ENCODE results near the gene RSPH9. TPM values are rescaled to one million over a fixed set of nuclear protein-coding genes. Genes with fewer than 3 reads are reported as not detected.

Gene RSPH9
- total and polyA plus RNA-seq, 7 experiments from 2014 or later: 0.96 to 1.1 TPM; not detected in 5

GRCh38 chr6:43709654-43710303 lies 64.9 kb downstream of the RSPH9 start:
- H3K27ac Mint-ChIP-seq: peak overlapping the region in 1 of 9 donors; percentile 39
- H3K4me3 Mint-ChIP-seq: no peak overlapping the region
- Histone ChIP-seq H3K4me3 (ENCODE audit: low read length) (no peak overlapping the region), H3K27me3 (ENCODE audit: control insufficient read depth in 2 of 2, insufficient read depth in 2 of 2, low read length in 2 of 2) (no peaks in the 10 kb centered on the region), H3K4me1 (ENCODE audit: control insufficient read depth in 2 of 2, insufficient read depth in 2 of 2, low read length in 2 of 2) (no peaks in the 10 kb centered on the region), H3K36me3 (ENCODE audit: control insufficient read depth in 2 of 3, insufficient read depth in 3 of 3, low read length in 3 of 3) (no peaks in the 10 kb centered on the region), H3K9me3 (ENCODE audit: control insufficient read depth in 2 of 3, low read length in 3 of 3) (no peaks in the 10 kb centered on the region), H3K27ac (ENCODE audit: low read depth, low read length) (no peak overlapping the region)
- CTCF ChIA-PET: no interaction called here
- intact Hi-C loops (cut with micrococcal nuclease): no loop called here
- ATAC-seq (no peak), DNase-seq (no peak)
- POLR2A ChIA-PET: interaction anchor here (0.6 kb wide), 1 partner anchor 13 kb away, joined by 3 read pairs; no protein-coding TSS in a partner anchor
- peaks cover 14 to 36% (median 24%) of the 10 kb centered on the region in 5 donors for H3K27me3 Mint-ChIP-seq
- H3K36me3 Mint-ChIP-seq: no peaks in the 10 kb centered on the region
- H3K9me3 Mint-ChIP-seq: no peaks in the 10 kb centered on the region
- H3K4me1 Mint-ChIP-seq: peaks cover 0 to 22% (median 3%) of the 10 kb centered on the region in 7 donors

DNA sequence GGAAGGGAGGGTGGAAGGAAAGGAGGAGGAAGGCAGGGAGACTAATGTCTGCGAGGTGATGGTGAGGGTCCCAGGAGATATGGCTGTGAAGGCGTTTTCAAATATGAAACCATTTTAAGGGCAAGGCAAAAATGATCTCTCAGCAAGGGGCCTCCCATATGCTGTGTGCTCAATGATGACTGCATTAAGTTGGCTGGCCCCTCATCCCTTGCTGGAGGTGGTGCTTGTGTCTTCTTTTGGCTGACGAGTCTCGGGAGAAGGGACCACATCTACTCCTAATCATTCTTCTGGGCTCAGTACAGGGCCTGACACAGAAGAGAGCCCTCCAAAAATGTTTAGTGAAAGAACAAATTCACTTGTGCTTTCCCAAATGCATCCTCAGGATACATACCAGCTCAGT lies 65.7 kb downstream of the RSPH9 start:
- Histone ChIP-seq H3K36me3 (ENCODE audit: control insufficient read depth in 2 of 3, insufficient read depth in 3 of 3, low read length in 3 of 3) (no peaks in the 10 kb centered on the region), H3K27me3 (ENCODE audit: control insufficient read depth in 2 of 2, insufficient read depth in 2 of 2, low read length in 2 of 2) (no peaks in the 10 kb centered on the region), H3K4me3 (ENCODE audit: low read length) (no peak overlapping the region), H3K9me3 (ENCODE audit: control insufficient read depth in 2 of 3, low read length in 3 of 3) (no peaks in the 10 kb centered on the region), H3K27ac (ENCODE audit: low read depth, low read length) (no peak overlapping the region), H3K4me1 (ENCODE audit: control insufficient read depth in 2 of 2, insufficient read depth in 2 of 2, low read length in 2 of 2) (no peaks in the 10 kb centered on the region)
- POLR2A ChIA-PET: interaction anchor here (0.6 kb wide), 1 partner anchor 9 kb away, joined by 3 read pairs; no protein-coding TSS in a partner anchor
- peaks cover 14 to 35% (median 22%) of the 10 kb centered on the region in 5 donors for H3K27me3 Mint-ChIP-seq
- no peak overlapping the region for H3K27ac Mint-ChIP-seq
- no peaks in the 10 kb centered on the region for H3K36me3 Mint-ChIP-seq
- peaks cover 0 to 22% (median 3%) of the 10 kb centered on the region in 7 donors for H3K4me1 Mint-ChIP-seq
- DNase-seq (no peak), ATAC-seq (no peak)
- intact Hi-C loops (cut with micrococcal nuclease): no loop called here
- H3K4me3 Mint-ChIP-seq: no peak overlapping the region
- no peaks in the 10 kb centered on the region for H3K9me3 Mint-ChIP-seq
- CTCF ChIA-PET: no interaction called here

- DNase-seq (no peak), ATAC-seq (no peak)
- H3K27ac ChIP-seq (ENCODE audit: low read depth, low read length): no peak overlapping the region
- Mint-ChIP-seq H3K36me3 (no peaks in the 10 kb centered on the region), H3K27me3 (peaks cover 3 to 24% (median 12%) of the 10 kb centered on the region in 5 donors), H3K4me1 (peaks cover 0 to 14% (median 0%) of the 10 kb centered on the region in 7 donors), H3K27ac (peak overlapping the region in 1 of 9 donors; percentile 88), H3K4me3 (peak overlapping the region in 1 of 10 donors; percentile 9), H3K9me3 (no peaks in the 10 kb centered on the region)
- no peaks in the 10 kb centered on the region for H3K36me3 ChIP-seq (ENCODE audit: control insufficient read depth in 2 of 3, insufficient read depth in 3 of 3, low read length in 3 of 3)
- H3K27me3 ChIP-seq (ENCODE audit: control insufficient read depth in 2 of 2, insufficient read depth in 2 of 2, low read length in 2 of 2): no peaks in the 10 kb centered on the region
- no peaks in the 10 kb centered on the region for H3K4me1 ChIP-seq (ENCODE audit: control insufficient read depth in 2 of 2, insufficient read depth in 2 of 2, low read length in 2 of 2)
- intact Hi-C loops (cut with micrococcal nuclease): no loop called here
- no peak overlapping the region for H3K4me3 ChIP-seq (ENCODE audit: low read length)
- no peaks in the 10 kb centered on the region for H3K9me3 ChIP-seq (ENCODE audit: control insufficient read depth in 2 of 3, low read length in 3 of 3)
- ChIA-PET CTCF (interaction anchor here (0.9 kb wide), 1 partner anchor 368 kb away, joined by 3 read pairs; no protein-coding TSS in a partner anchor), POLR2A (no interaction called here)
Measured at GRCh38 chr6:43712579-43712978, 67.7 kb downstream of the RSPH9 start.

- no peak overlapping the region for H3K27ac ChIP-seq (ENCODE audit: low read depth, low read length)
- no peaks in the 10 kb centered on the region for H3K4me1 ChIP-seq (ENCODE audit: control insufficient read depth in 2 of 2, insufficient read depth in 2 of 2, low read length in 2 of 2)
- Mint-ChIP-seq H3K27me3 (peaks cover 3 to 22% (median 12%) of the 10 kb centered on the region in 5 donors), H3K27ac (peak overlapping the region in 1 of 9 donors; percentile 38), H3K4me3 (no peak overlapping the region), H3K4me1 (peaks cover 0 to 14% (median 0%) of the 10 kb centered on the region in 7 donors), H3K9me3 (no peaks in the 10 kb centered on the region), H3K36me3 (no peaks in the 10 kb centered on the region)
- DNase-seq (no peak), ATAC-seq (no peak)
- H3K36me3 ChIP-seq (ENCODE audit: control insufficient read depth in 2 of 3, insufficient read depth in 3 of 3, low read length in 3 of 3): no peaks in the 10 kb centered on the region
- POLR2A ChIA-PET: no interaction called here
- no peaks in the 10 kb centered on the region for H3K27me3 ChIP-seq (ENCODE audit: control insufficient read depth in 2 of 2, insufficient read depth in 2 of 2, low read length in 2 of 2)
- intact Hi-C loops (cut with micrococcal nuclease): no loop called here
- no peaks in the 10 kb centered on the region for H3K9me3 ChIP-seq (ENCODE audit: control insufficient read depth in 2 of 3, low read length in 3 of 3)
- CTCF ChIA-PET: no interaction called here
- H3K4me3 ChIP-seq (ENCODE audit: low read length): no peak overlapping the region
Measured at GRCh38 chr6:43713643-43714310, 68.9 kb downstream of the RSPH9 start.

DNA sequence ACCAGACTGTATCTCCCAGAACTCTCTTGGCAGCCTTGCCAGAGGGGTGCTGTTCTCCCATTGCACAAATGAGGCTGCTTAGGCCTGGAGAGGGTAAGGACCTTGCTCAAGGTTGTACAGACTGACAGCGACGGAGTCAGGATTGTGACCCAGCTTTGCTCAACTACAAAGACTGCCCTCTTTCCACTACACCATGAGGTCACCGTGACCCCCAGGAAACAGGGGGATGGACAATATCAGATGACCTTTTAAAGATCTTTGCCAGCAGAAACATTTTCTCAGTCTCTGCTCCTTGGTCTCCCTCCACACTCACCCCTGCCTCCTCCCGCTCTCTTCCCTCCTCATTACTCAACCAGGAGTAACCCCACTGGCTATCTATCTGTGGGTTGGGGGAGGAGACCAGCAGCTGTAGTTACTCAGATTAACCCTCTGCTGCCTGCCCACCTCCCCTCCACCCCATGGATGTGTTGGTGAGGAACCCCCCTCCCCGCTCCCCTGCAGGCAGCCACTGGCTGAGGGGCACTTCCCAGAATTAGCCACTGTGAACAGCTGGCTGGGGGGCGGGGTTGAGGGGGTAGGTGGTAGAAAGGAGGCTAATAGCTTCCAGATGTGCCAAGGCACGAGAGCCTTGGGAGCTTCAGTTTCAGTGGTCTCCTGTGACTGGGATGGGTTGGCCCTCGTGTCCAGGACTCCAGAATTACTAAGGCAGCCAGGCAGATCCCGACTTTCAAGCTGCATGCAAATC lies 69.6 kb downstream of the RSPH9 start:
- Mint-ChIP-seq H3K9me3 (no peaks in the 10 kb centered on the region), H3K36me3 (no peaks in the 10 kb centered on the region), H3K4me1 (peaks cover 0 to 8% (median 0%) of the 10 kb centered on the region in 7 donors), H3K27me3 (peaks cover 3 to 22% (median 12%) of the 10 kb centered on the region in 5 donors), H3K27ac (no peak overlapping the region), H3K4me3 (no peak overlapping the region)
- ATAC-seq (no peak), DNase-seq (no peak)
- Histone ChIP-seq H3K4me1 (ENCODE audit: control insufficient read depth in 2 of 2, insufficient read depth in 2 of 2, low read length in 2 of 2) (no peaks in the 10 kb centered on the region), H3K36me3 (ENCODE audit: control insufficient read depth in 2 of 3, insufficient read depth in 3 of 3, low read length in 3 of 3) (no peaks in the 10 kb centered on the region), H3K27ac (ENCODE audit: low read depth, low read length) (no peak overlapping the region), H3K9me3 (ENCODE audit: control insufficient read depth in 2 of 3, low read length in 3 of 3) (no peaks in the 10 kb centered on the region), H3K4me3 (ENCODE audit: low read length) (no peak overlapping the region), H3K27me3 (ENCODE audit: control insufficient read depth in 2 of 2, insufficient read depth in 2 of 2, low read length in 2 of 2) (no peaks in the 10 kb centered on the region)
- intact Hi-C loops (cut with micrococcal nuclease): no loop called here
- ChIA-PET CTCF (interaction anchor here (1.1 kb wide), 1 partner anchor 621 kb away, joined by 3 read pairs; no protein-coding TSS in a partner anchor), POLR2A (no interaction called here)

DNA sequence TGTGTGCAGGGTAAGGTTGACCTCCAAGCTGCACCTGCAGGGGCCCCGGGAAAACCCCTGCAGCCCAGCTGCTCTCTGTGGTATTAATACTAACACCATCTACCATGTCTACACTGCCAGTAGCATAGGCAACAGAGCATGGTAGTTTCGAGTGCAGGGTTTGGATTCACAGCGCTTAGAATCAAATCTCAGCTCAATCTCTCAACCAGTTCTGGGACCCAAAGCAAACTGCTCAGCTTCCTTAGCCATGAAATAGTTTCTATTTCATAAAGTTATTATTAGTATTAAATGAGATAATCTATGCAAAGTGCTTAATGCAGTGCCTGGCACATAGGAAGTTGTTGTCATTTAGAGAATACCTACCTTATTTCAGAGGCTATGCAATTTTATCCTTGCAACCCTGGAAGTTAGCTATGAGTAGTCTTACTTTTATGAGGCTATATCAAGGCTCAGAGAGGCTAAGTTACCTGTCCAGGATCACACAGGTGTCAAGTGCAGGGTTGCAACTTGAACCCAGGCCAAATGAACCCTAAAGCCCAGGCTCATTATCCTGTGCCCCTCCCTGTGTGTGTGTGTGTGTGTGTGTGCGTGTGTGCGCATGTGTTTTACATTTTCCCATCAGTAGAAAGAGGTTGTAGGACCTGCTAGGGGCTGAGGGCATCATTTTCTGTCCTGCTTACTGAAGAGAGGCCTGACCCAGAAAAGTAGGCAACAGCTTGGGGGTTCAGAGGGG lies 70.4 kb downstream of the RSPH9 start:
- peaks cover 0 to 7% (median 0%) of the 10 kb centered on the region in 7 donors for H3K4me1 Mint-ChIP-seq
- no peak overlapping the region for H3K27ac Mint-ChIP-seq
- Histone ChIP-seq H3K4me1 (ENCODE audit: control insufficient read depth in 2 of 2, insufficient read depth in 2 of 2, low read length in 2 of 2) (no peaks in the 10 kb centered on the region), H3K9me3 (ENCODE audit: control insufficient read depth in 2 of 3, low read length in 3 of 3) (no peaks in the 10 kb centered on the region), H3K4me3 (ENCODE audit: low read length) (no peak overlapping the region), H3K27me3 (ENCODE audit: control insufficient read depth in 2 of 2, insufficient read depth in 2 of 2, low read length in 2 of 2) (no peaks in the 10 kb centered on the region), H3K36me3 (ENCODE audit: control insufficient read depth in 2 of 3, insufficient read depth in 3 of 3, low read length in 3 of 3) (no peaks in the 10 kb centered on the region), H3K27ac (ENCODE audit: low read depth, low read length) (no peak overlapping the region)
- no peaks in the 10 kb centered on the region for H3K9me3 Mint-ChIP-seq
- H3K4me3 Mint-ChIP-seq: no peak overlapping the region
- H3K27me3 Mint-ChIP-seq: peaks cover 3 to 27% (median 7%) of the 10 kb centered on the region in 5 donors
- DNase-seq (no peak), ATAC-seq (peak; percentile 60)
- ChIA-PET POLR2A (no interaction called here), CTCF (interaction anchor here (1.1 to 1.5 kb wide), 2 partner anchors 46 to 620 kb away, joined by 3 read pairs; no protein-coding TSS in a partner anchor)
- no peaks in the 10 kb centered on the region for H3K36me3 Mint-ChIP-seq
- intact Hi-C loops (cut with micrococcal nuclease): no loop called here

All from naive thymus-derived CD4-positive, alpha-beta T cell (primary cell).